HCT116 (cell line): Measurements from ENCODE around the gene MINK1. TPM values are rescaled to one million over a fixed set of nuclear protein-coding genes. Genes with fewer than 3 reads are reported as not detected.

Experiments used
- ATAC-seq: fragments of 200-7000 bp; cut with Tn5 transposase; 2 replicates; pipeline ENCODE4 v1.9.1; 2020; ENCODE audit warnings: mild to moderate bottlenecking, moderate library complexity
- BruUV-seq: library from RNA; stranded (reverse); fragments of 400-500 nt; replicated peaks from 2 replicates; lab custom pipeline; 2021; lab: Mats Ljungman, UMichigan
- CTCF ChIA-PET: fragments of 300-600 bp; sonication (Branson Sonifier 250); formaldehyde crosslinking; loops from one replicate; lab custom pipeline; 2021; ENCODE audit warnings: antibody characterized with exemption; lab: Charles Lee
- POLR2A ChIA-PET: fragments of 300-600, 350-600 bp; sonication (Branson Sonifier 250); formaldehyde crosslinking; loops from one replicate; lab custom pipeline; 2021; ENCODE audit warnings: antibody characterized with exemption; lab: Charles Lee
- RAD21 ChIA-PET, 2 experiments: fragments of 300-600 bp; sonication (Branson Sonifier 250); formaldehyde crosslinking; loops; one replicate each; lab custom pipeline; 2023; ENCODE audit warnings: low total read pairs in 2 of 2; ENCODE audit not compliant: uncharacterized antibody in 2 of 2, unreplicated experiment in 2 of 2, low non-redundant PET in 1 of 2; lab: Charles Lee
- DNase-seq: peaks from one replicate; pipeline ENCODE4 v3.0.0-alpha.2; 2010; ENCODE audit warnings: low read depth, low spot score
- H2AFZ ChIP-seq: fragments of 200-600 bp; shearing (Covaris generic), sonication (generic); 2 replicates; pipeline ENCODE4 v1.6.1; 2017; ENCODE audit warnings: low read depth, mixed run types, mixed read lengths, antibody characterized with exemption, low read length; ENCODE audit not compliant: poor library complexity, severe bottlenecking
- H3K27ac ChIP-seq: 2 replicates; pipeline ENCODE4 v1.5.1; 2012; ENCODE audit warnings: low read depth, low read length
- H3K27me3 ChIP-seq: fragments of 200-600 bp; sonication (generic); 2 replicates; pipeline ENCODE4 v1.6.1; 2016; ENCODE audit warnings: mixed run types, low read length, mixed read lengths; ENCODE audit not compliant: insufficient read depth
- H3K36me3 ChIP-seq, 2 experiments: fragments of 200-500 bp in 1 of 2; fragments of 200-600 bp in 1 of 2; sonication (Bioruptor generic) in 1 of 2; sonication (generic) in 1 of 2; 2 replicates each; pipeline versions ENCODE4 v1.5.1 to v1.6.1; 2014 to 2016; ENCODE audit warnings: low read length in 2 of 2, inconsistent platforms in 1 of 2, mixed read lengths in 1 of 2, mixed run types in 1 of 2; ENCODE audit not compliant: insufficient read depth in 2 of 2, control insufficient read depth in 1 of 2
- H3K4me1 ChIP-seq, 2 experiments: fragments of 200-600 bp in 1 of 2; sonication (generic) in 1 of 2; 2 replicates each; pipeline versions ENCODE4 v1.5.1 to v1.6.1; 2012 to 2017; ENCODE audit warnings: low read length in 2 of 2, inconsistent platforms in 1 of 2, mild to moderate bottlenecking in 1 of 2, mixed read lengths in 1 of 2, mixed run types in 1 of 2, moderate library complexity in 1 of 2; ENCODE audit not compliant: insufficient read depth in 2 of 2, control insufficient read depth in 1 of 2
- H3K4me2 ChIP-seq: fragments of 200-600 bp; sonication (generic); 2 replicates; pipeline ENCODE4 v1.6.1; 2017; ENCODE audit warnings: mixed run types, low read length, mixed read lengths
- H3K4me3 ChIP-seq, 2 experiments: fragments of 200-600 bp in 1 of 2; sonication (generic) in 1 of 2; replicated peaks in 1 of 2; 2 replicates each; pipeline ENCODE4 v1.5.1; 2011 to 2016; ENCODE audit warnings: low read length in 2 of 2, control low read depth in 1 of 2, low read depth in 1 of 2, mild to moderate bottlenecking in 1 of 2, mixed read lengths in 1 of 2, mixed run types in 1 of 2
- H3K79me2 ChIP-seq: fragments of 200-600 bp; sonication (generic); 2 replicates; pipeline ENCODE4 v1.6.1; 2017; ENCODE audit warnings: mild to moderate bottlenecking, mixed run types, low read length, moderate library complexity, mixed read lengths; ENCODE audit not compliant: insufficient read depth
- H3K9ac ChIP-seq: fragments of 200-600 bp; sonication (generic); 2 replicates; pipeline ENCODE4 v1.6.1; 2016; ENCODE audit warnings: low read length, mixed read lengths
- H3K9me2 ChIP-seq: fragments of 200-600 bp; sonication (generic), shearing (Covaris generic); 2 replicates; pipeline ENCODE4 v1.6.1; 2017; ENCODE audit warnings: mixed run types, mild to moderate bottlenecking, moderate library complexity; ENCODE audit not compliant: insufficient read depth
- H3K9me3 ChIP-seq, 2 experiments: fragments of 200-500 bp in 1 of 2; fragments of 200-600 bp in 1 of 2; sonication (Bioruptor generic) in 1 of 2; sonication (generic) in 1 of 2; 2 replicates each; pipeline ENCODE4 v1.6.1; 2014 to 2017; ENCODE audit warnings: low read length in 2 of 2, mixed read lengths in 2 of 2, inconsistent platforms in 1 of 2, low read depth in 1 of 2, mild to moderate bottlenecking in 1 of 2, mixed run types in 1 of 2, moderate library complexity in 1 of 2; ENCODE audit not compliant: control insufficient read depth in 1 of 2, insufficient read depth in 1 of 2
- H4K20me1 ChIP-seq: fragments of 200-600 bp; sonication (generic), shearing (Covaris generic); 2 replicates; pipeline ENCODE4 v1.6.1; 2017; ENCODE audit warnings: mixed run types, mild to moderate bottlenecking, moderate library complexity; ENCODE audit not compliant: insufficient read depth
- CBX3 ChIP-seq: IDR thresholded peaks from 2 replicates; pipeline ENCODE4 v1.6.1; 2012; ENCODE audit warnings: low read depth
- CEBPB ChIP-seq: IDR thresholded peaks from 2 replicates; pipeline ENCODE4 v1.6.1; 2012; ENCODE audit warnings: low read depth
- ELF1 ChIP-seq: IDR thresholded peaks from 2 replicates; pipeline ENCODE4 v1.6.1; 2012; ENCODE audit warnings: low read depth, borderline replicate concordance
- FOSL1 ChIP-seq: IDR thresholded peaks from 2 replicates; pipeline ENCODE4 v1.6.1; 2012; ENCODE audit warnings: low read depth
- RAD21 ChIP-seq: IDR thresholded peaks from 2 replicates; pipeline ENCODE4 v1.6.1; 2012; ENCODE audit warnings: low read depth, mild to moderate bottlenecking
- SIN3A ChIP-seq: IDR thresholded peaks from 2 replicates; pipeline ENCODE4 v1.6.1; 2012; ENCODE audit warnings: low read depth
- SP1 ChIP-seq: IDR thresholded peaks from 2 replicates; pipeline ENCODE4 v1.6.1; 2012; ENCODE audit warnings: low read depth
- SRF ChIP-seq: IDR thresholded peaks from 2 replicates; pipeline ENCODE4 v1.6.1; 2012; ENCODE audit warnings: low read depth
- ZFX ChIP-seq: fragments of 450-650 bp; IDR thresholded peaks from 2 replicates; pipeline ENCODE4 v1.6.1; 2017
- ZNF274 ChIP-seq: fragments of 200-500 bp; sonication (Bioruptor generic); IDR thresholded peaks from 2 replicates; pipeline ENCODE4 v1.6.1; 2014; ENCODE audit warnings: mild to moderate bottlenecking, low read depth, low read length, inconsistent platforms
- intact Hi-C: fragments of 100-400 bp; cut with micrococcal nuclease; formaldehyde crosslinking; loops from 2 replicates; pipeline ENCODE4 v1.10.0; 2022
- total RNA-seq: library from RNA; stranded (reverse); gene quantifications from one replicate; pipeline ENCODE4 v1.2.1, GENCODE V29; 2021; ENCODE audit not compliant: unreplicated experiment
- TF ChIP-seq, protein P1 (sequence below): IDR thresholded peaks from 2 replicates; pipeline ENCODE4 v1.6.1; 2012
- TF ChIP-seq, protein P2 (sequence below): IDR thresholded peaks from 2 replicates; pipeline ENCODE4 v1.6.1; 2012; ENCODE audit warnings: low read depth
- TF ChIP-seq, protein P3 (sequence below), 3 experiments: fragments of 200-600 bp in 1 of 3; sonication (generic) in 1 of 3; IDR thresholded peaks in 2 of 3; conservative IDR thresholded peaks in 1 of 3; 2 replicates each; pipeline ENCODE4 v1.5.1; 2012 to 2017; ENCODE audit warnings: low read depth in 2 of 3, low read length in 2 of 3, antibody characterized with exemption in 1 of 3, borderline replicate concordance in 1 of 3, control low read depth in 1 of 3, mild to moderate bottlenecking in 1 of 3, mixed read lengths in 1 of 3, mixed run types in 1 of 3, moderate library complexity in 1 of 3; ENCODE audit not compliant: insufficient read depth in 1 of 3

The MINK1 gene
- total RNA-seq, 1 experiment from 2014 or later, result 85.2 TPM

DNA sequence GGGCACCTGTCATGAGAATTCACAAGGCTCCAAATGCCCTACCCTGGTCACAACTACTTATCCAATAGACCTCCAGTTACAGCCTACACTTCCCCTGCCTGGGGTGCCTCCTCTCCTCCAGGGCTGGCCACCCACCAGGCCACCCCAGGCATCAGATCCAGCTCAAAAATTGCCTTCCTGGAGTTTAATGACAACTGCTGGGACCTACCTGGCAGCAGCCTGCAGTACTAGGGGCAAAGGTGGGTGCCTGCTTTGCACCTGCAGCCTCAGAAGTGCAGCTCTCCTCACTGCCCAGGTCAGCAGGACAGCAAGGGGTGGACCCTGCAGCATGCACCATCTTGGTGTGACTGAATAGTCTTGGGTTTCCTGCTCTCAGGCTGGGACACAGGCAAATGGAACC lies 102.5 kb downstream of the MINK1 start (continued):
- TF ChIP-seq CEBPB (no peak), ELF1 (no peak), FOSL1 (no peak), SIN3A (no peak), SP1 (no peak)
- TF ChIP-seq, protein P1, sequence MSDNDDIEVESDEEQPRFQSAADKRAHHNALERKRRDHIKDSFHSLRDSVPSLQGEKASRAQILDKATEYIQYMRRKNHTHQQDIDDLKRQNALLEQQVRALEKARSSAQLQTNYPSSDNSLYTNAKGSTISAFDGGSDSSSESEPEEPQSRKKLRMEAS, result no peak
- TF ChIP-seq, protein P2, sequence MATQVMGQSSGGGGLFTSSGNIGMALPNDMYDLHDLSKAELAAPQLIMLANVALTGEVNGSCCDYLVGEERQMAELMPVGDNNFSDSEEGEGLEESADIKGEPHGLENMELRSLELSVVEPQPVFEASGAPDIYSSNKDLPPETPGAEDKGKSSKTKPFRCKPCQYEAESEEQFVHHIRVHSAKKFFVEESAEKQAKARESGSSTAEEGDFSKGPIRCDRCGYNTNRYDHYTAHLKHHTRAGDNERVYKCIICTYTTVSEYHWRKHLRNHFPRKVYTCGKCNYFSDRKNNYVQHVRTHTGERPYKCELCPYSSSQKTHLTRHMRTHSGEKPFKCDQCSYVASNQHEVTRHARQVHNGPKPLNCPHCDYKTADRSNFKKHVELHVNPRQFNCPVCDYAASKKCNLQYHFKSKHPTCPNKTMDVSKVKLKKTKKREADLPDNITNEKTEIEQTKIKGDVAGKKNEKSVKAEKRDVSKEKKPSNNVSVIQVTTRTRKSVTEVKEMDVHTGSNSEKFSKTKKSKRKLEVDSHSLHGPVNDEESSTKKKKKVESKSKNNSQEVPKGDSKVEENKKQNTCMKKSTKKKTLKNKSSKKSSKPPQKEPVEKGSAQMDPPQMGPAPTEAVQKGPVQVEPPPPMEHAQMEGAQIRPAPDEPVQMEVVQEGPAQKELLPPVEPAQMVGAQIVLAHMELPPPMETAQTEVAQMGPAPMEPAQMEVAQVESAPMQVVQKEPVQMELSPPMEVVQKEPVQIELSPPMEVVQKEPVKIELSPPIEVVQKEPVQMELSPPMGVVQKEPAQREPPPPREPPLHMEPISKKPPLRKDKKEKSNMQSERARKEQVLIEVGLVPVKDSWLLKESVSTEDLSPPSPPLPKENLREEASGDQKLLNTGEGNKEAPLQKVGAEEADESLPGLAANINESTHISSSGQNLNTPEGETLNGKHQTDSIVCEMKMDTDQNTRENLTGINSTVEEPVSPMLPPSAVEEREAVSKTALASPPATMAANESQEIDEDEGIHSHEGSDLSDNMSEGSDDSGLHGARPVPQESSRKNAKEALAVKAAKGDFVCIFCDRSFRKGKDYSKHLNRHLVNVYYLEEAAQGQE, result no peak

DNA sequence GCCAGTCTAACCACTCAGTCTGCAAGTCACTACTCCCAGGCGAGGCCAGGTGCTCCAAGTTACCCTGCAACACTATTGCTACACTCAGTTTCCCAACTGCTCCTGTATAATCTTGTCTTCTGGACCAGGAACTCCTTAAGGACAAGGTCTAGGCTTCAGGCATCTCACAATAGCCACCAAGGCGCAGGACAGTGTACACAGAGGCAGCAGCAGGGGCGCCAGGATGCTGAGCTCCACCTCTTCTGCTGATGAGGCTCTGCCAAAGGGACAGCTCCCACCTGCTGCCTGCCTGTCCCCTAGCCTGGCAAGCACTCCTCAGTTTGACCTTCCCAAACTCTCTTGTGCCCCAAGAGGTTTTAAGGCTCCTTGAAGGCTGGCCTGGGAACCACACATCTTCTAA lies 103.3 kb downstream of the MINK1 start:
- ATAC-seq, result no peak
- ChIA-PET CTCF (no interaction called here), RAD21 (no interaction called here), POLR2A (no interaction called here)
- DNase-seq, result no peak
- Histone ChIP-seq H3K4me1 (peaks cover 12 to 26% of the 10 kb centered on the region in 2 experiments), H3K4me3 (no peak overlapping the region), H3K4me2 (no peak overlapping the region), H3K9me3 (no peaks in the 10 kb centered on the region), H3K79me2 (peaks cover 30% of the 10 kb centered on the region), H3K27me3 (no peaks in the 10 kb centered on the region), H3K9ac (no peak overlapping the region), H3K36me3 (peaks cover 0 to 17% of the 10 kb centered on the region in 2 experiments; a peak in 1 of 4 replicates), H2AFZ (no peak overlapping the region), H3K27ac (no peak overlapping the region), H4K20me1 (no peaks in the 10 kb centered on the region), H3K9me2 (no peaks in the 10 kb centered on the region)
- intact Hi-C loops, result no loop called here
- BruUV-seq, result no TSS peak
- TF ChIP-seq RAD21 (no peak), FOSL1 (no peak), CBX3 (no peak), SRF (no peak), SIN3A (no peak), ZNF274 (no peak), ZFX (no peak)
- TF ChIP-seq, protein P3, sequence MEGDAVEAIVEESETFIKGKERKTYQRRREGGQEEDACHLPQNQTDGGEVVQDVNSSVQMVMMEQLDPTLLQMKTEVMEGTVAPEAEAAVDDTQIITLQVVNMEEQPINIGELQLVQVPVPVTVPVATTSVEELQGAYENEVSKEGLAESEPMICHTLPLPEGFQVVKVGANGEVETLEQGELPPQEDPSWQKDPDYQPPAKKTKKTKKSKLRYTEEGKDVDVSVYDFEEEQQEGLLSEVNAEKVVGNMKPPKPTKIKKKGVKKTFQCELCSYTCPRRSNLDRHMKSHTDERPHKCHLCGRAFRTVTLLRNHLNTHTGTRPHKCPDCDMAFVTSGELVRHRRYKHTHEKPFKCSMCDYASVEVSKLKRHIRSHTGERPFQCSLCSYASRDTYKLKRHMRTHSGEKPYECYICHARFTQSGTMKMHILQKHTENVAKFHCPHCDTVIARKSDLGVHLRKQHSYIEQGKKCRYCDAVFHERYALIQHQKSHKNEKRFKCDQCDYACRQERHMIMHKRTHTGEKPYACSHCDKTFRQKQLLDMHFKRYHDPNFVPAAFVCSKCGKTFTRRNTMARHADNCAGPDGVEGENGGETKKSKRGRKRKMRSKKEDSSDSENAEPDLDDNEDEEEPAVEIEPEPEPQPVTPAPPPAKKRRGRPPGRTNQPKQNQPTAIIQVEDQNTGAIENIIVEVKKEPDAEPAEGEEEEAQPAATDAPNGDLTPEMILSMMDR (IDR thresholded peaks at IDR 0.05 in 2 of 3, conservative IDR thresholded peaks at IDR 0.05 in 1 of 3; ENCODE audit: borderline replicate concordance in 1 of 3, insufficient read depth in 1 of 3, low read depth in 2 of 3, low read length in 2 of 3), result no peak
